Measurements from ENCODE around the gene JUN. TPM values are rescaled to one million over a fixed set of nuclear protein-coding genes. Genes with fewer than 3 reads are reported as not detected.

Gene JUN
- total and polyA plus RNA-seq, 2 donors (not counting 1 experiment from before 2014, with no cell fraction given), result 94.4 to 4,074 TPM

DNA sequence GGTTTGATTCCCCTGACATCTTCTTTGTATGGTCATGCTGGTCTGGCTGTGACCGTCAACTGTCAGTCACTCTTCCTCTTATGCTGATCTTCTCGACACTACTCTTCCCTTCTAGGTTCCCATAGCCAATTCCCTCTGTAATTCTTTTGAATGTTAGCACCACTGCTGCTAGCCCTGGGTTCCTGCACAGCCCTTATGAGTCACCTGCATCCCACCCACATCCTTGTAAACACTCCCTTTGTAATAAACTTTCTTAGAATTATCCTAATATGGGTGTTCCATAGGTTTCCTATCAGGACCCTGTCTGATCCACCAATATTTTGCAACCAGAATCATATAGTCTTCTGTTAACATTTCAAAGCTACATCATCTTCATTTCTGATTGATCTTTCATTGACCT is 37.1 kb downstream of the JUN start:
- peaks cover 0 to 3% (median 0%) of the 10 kb centered on the region in 4 experiments for H3K27me3 ChIP-seq (replicated peaks in 1 of 4; ENCODE audit: control extremely low read depth in 1 of 4, control insufficient read depth in 3 of 4, insufficient read depth in 4 of 4, low read length in 3 of 4)
- H3K9me3 ChIP-seq (ENCODE audit: control extremely low read depth in 1 of 3, control insufficient read depth in 2 of 3, insufficient read depth in 1 of 3, low read length in 2 of 3), result no peaks in the 10 kb centered on the region
- intact Hi-C loops (cut with micrococcal nuclease), result no loop called here
- H3K4me2 ChIP-seq (replicated peaks; ENCODE audit: low read depth, low read length, poor library complexity, severe bottlenecking), result no peak overlapping the region
- ChIA-PET POLR2A (no interaction called here), CTCF (interaction anchor here (1.1 kb wide), 1 partner anchor 953 kb away, joined by 3 read pairs; no protein-coding TSS in a partner anchor)
- H3K9ac ChIP-seq (ENCODE audit: low read length), result no peak overlapping the region
- no peak overlapping the region for H2AFZ ChIP-seq (ENCODE audit: insufficient read depth, low read depth, low read length, poor library complexity, severe bottlenecking)
- H4K20me1 ChIP-seq (ENCODE audit: control insufficient read depth, insufficient read depth, low read length, poor library complexity, severe bottlenecking), result no peaks in the 10 kb centered on the region
- no peaks in the 10 kb centered on the region for H3K4me1 ChIP-seq (ENCODE audit: control insufficient read depth in 2 of 2, insufficient read depth in 2 of 2, low read length in 2 of 2)
- TF ChIP-seq EZH2 (IDR thresholded peaks at IDR 0.05; ENCODE audit: borderline replicate concordance, insufficient read depth, low read depth, low read length, poor library complexity, severe bottlenecking), result no peak
- TF ChIP-seq, protein P1, sequence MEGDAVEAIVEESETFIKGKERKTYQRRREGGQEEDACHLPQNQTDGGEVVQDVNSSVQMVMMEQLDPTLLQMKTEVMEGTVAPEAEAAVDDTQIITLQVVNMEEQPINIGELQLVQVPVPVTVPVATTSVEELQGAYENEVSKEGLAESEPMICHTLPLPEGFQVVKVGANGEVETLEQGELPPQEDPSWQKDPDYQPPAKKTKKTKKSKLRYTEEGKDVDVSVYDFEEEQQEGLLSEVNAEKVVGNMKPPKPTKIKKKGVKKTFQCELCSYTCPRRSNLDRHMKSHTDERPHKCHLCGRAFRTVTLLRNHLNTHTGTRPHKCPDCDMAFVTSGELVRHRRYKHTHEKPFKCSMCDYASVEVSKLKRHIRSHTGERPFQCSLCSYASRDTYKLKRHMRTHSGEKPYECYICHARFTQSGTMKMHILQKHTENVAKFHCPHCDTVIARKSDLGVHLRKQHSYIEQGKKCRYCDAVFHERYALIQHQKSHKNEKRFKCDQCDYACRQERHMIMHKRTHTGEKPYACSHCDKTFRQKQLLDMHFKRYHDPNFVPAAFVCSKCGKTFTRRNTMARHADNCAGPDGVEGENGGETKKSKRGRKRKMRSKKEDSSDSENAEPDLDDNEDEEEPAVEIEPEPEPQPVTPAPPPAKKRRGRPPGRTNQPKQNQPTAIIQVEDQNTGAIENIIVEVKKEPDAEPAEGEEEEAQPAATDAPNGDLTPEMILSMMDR (IDR thresholded peaks at IDR 0.05), result no peak
- Mint-ChIP-seq H3K27me3 (peaks cover 23% of the 10 kb centered on the region), H3K27ac (no peak overlapping the region), H3K4me3 (no peak overlapping the region), H3K9me3 (ENCODE audit: insufficient read depth) (no peaks in the 10 kb centered on the region), H3K4me1 (no peaks in the 10 kb centered on the region)
- 100% methylated on average over 1 of the region's 2 CpGs for WGBS (ENCODE audit: insufficient coverage)
- no peak for DNase-seq
- H3K79me2 ChIP-seq (ENCODE audit: control insufficient read depth, insufficient read depth, low read length), result no peaks in the 10 kb centered on the region
- no peak overlapping the region for H3K27ac ChIP-seq (ENCODE audit: low read length in 2 of 2)
- no peak for ATAC-seq (ENCODE audit: low read depth)
- H3K36me3 ChIP-seq (replicated peaks in 1 of 2; ENCODE audit: control extremely low read depth in 1 of 2, control insufficient read depth in 1 of 2, extremely low read depth in 1 of 2, insufficient read depth in 2 of 2, low read length in 1 of 2), result no peaks in the 10 kb centered on the region
- no peak overlapping the region for H3K4me3 ChIP-seq (ENCODE audit: control extremely low read depth in 1 of 5, extremely low read depth in 1 of 5, insufficient read depth in 1 of 5, low read depth in 2 of 5, low read length in 4 of 5)

DNA sequence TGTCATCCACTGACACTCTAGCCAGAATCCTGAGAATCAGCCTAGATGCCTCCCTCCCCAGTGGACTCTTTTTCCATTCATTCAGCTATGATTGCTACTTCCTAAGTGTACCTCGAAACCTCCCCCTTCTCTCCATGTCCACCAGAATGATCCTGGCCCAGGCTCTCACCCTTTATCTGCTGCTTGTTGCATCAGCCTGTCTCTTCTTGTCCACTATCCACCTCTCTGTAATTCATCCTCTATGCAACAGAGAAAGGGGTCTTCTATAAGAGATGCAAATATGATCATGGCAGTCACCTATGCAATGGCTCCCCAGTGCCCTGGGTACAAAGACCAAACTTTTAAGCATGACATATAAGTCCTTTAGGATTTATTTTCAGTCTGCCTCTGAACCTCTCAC is 37.7 kb downstream of the JUN start:
- CTCF ChIA-PET, result interaction anchor here (1.3 to 1.9 kb wide), 2 partner anchors 953 to 1013 kb away, joined by 4 to 10 read pairs; no protein-coding TSS in a partner anchor
- H2AFZ ChIP-seq (ENCODE audit: insufficient read depth, low read depth, low read length, poor library complexity, severe bottlenecking), result no peak overlapping the region
- WGBS (ENCODE audit: insufficient coverage), result 80% methylated on average over 1 of the region's 1 CpG

More for the DNA sequence above, 37.7 kb downstream of the JUN start:
- no peak for ATAC-seq (ENCODE audit: low read depth)
- Histone ChIP-seq H3K9me3 (ENCODE audit: control extremely low read depth in 1 of 3, control insufficient read depth in 2 of 3, insufficient read depth in 1 of 3, low read length in 2 of 3) (no peaks in the 10 kb centered on the region), H3K4me2 (replicated peaks; ENCODE audit: low read depth, low read length, poor library complexity, severe bottlenecking) (no peak overlapping the region), H3K36me3 (replicated peaks in 1 of 2; ENCODE audit: control extremely low read depth in 1 of 2, control insufficient read depth in 1 of 2, extremely low read depth in 1 of 2, insufficient read depth in 2 of 2, low read length in 1 of 2) (no peaks in the 10 kb centered on the region), H3K4me1 (ENCODE audit: control insufficient read depth in 2 of 2, insufficient read depth in 2 of 2, low read length in 2 of 2) (no peaks in the 10 kb centered on the region), H3K27me3 (replicated peaks in 1 of 4; ENCODE audit: control extremely low read depth in 1 of 4, control insufficient read depth in 3 of 4, insufficient read depth in 4 of 4, low read length in 3 of 4) (peaks cover 0 to 3% (median 0%) of the 10 kb centered on the region in 4 experiments), H3K27ac (ENCODE audit: low read length in 2 of 2) (no peak overlapping the region), H4K20me1 (ENCODE audit: control insufficient read depth, insufficient read depth, low read length, poor library complexity, severe bottlenecking) (no peaks in the 10 kb centered on the region), H3K79me2 (ENCODE audit: control insufficient read depth, insufficient read depth, low read length) (no peaks in the 10 kb centered on the region), H3K4me3 (ENCODE audit: control extremely low read depth in 1 of 5, extremely low read depth in 1 of 5, insufficient read depth in 1 of 5, low read depth in 2 of 5, low read length in 4 of 5) (no peak overlapping the region), H3K9ac (ENCODE audit: low read length) (no peak overlapping the region)
- H3K27ac Mint-ChIP-seq, result no peak overlapping the region
- TF ChIP-seq, protein P1 (IDR thresholded peaks at IDR 0.05), result no peak
- TF ChIP-seq EZH2 (IDR thresholded peaks at IDR 0.05; ENCODE audit: borderline replicate concordance, insufficient read depth, low read depth, low read length, poor library complexity, severe bottlenecking), result no peak
- peaks cover 23% of the 10 kb centered on the region for H3K27me3 Mint-ChIP-seq
- intact Hi-C loops (cut with micrococcal nuclease), result no loop called here
- H3K4me3 Mint-ChIP-seq, result no peak overlapping the region
- no peak for DNase-seq
- POLR2A ChIA-PET, result no interaction called here
- H3K9me3 Mint-ChIP-seq (ENCODE audit: insufficient read depth), result no peaks in the 10 kb centered on the region
- no peaks in the 10 kb centered on the region for H3K4me1 Mint-ChIP-seq
